ENCODE results near the gene WIPF1.

DNA sequence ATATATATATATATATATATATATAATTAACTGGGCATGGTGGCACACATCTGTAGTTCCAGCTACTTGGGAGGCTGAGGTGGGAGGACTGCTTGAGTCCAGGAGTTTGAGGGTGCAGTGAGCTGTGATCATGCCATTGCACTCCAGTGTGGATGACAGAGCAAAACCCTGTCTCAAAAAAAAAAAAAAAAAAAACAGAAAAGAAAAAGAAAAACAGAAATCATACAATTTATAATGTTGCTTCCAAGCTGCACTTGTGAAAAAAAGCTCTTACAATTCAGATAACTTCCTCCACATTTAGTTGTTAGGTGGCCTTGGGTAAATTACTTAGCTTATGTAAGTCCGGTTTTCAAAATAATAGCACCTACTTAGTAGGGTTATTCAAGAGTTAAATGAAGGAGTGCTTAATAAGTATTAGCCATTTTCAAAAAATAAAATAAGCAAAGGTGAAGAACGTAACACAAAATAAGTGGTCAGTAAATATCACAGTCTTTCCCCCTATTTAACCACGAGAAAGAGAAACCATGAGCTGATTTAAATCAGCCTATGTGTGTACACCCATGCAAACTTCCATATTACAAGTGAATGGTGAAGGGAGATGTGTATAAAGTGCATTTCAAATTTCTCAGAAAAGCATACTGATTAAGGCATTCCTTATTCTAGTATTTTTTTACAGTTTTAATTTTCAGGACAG is 2.3 kb downstream of the WIPF1 start:
- TF ChIP-seq POLR2AphosphoS5 (IDR thresholded peaks at IDR 0.05; ENCODE audit: borderline replicate concordance, low read depth, low read length) = no peak
- no peak for TF ChIP-seq EZH2 (IDR thresholded peaks at IDR 0.05)

Measured in SK-N-MC (cell line).